Measurements from ENCODE around the gene WDR88.

Gene WDR88

DNA sequence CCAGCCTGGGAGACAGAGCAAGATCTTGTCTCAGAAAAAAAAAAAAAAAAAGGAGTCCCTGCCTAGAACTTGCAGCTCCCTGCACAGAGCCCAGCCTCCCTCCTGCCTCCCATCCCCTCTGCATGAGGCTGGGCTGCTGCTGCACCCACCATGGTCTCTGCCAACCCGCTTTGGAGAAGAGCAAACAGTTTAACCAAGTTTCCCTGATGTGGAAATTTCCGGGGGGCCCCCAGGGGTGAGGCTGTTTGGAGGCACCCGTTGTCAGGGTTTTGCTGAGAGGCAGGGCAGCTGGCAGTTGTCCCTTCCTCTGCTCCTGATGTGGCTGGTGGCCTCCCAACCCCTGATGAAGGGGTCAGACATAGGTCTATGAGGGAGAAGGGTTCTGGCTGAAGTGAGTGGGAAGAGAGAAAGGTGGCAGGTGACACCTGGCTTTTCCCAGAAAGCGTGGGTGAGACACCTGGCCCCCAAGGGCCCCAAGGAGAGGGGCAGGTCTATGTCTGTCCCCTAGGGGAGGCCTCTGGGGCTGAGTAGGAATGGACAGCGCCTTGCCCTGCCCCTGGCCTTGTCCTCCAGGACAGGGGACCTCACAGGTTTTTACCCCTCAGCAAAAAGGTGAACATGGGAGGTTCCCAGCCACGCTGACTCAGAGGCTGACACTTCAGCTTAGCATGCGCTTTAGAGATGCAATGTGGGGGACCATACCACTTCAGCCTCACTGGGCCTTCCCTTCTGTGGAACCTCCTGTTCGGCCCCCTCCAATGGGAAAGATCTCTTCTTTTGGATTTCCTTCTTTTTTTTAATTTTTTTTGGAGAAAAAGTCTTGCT is 67.7 kb downstream of the WDR88 start:
- ATAC-seq (replicated peaks), result no peak
- Mint-ChIP-seq H3K36me3 (ENCODE audit: insufficient read depth) (no peaks in the 10 kb centered on the region), H3K9me3 (no peaks in the 10 kb centered on the region), H3K27me3 (peaks cover 9 to 29% of the 10 kb centered on the region in 2 donors), H3K4me3 (no peak overlapping the region), H3K4me1 (ENCODE audit: low read depth in 2 of 2) (peaks cover 0 to 4% of the 10 kb centered on the region in 2 donors), H3K27ac (no peak overlapping the region)
- DNase-seq, result no peak

DNA sequence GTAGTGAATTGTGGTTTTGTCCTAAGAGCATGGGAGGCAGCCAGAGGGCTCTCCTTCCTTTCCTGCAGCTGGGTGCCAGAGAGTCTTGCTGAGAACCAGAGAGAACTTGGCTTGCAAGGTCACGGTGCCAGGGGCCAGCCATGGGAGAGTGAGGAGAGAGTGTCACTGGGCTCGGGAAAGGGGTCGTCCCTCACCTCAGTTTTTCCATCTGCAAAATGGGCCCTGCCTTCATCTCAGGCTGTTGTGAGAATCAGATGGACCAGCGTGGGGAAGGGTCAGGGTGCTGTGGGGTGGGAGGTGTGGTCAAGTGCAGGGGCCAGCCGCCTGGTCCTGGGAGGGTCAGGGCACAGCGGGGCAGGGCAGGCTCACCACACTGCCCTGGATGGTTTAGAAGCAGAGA is 69.6 kb downstream of the WDR88 start:
- no peak for DNase-seq
- Mint-ChIP-seq H3K27me3 (peaks cover 0 to 15% of the 10 kb centered on the region in 2 donors), H3K36me3 (ENCODE audit: insufficient read depth) (no peaks in the 10 kb centered on the region), H3K4me3 (no peak overlapping the region), H3K4me1 (ENCODE audit: low read depth in 2 of 2) (peaks cover 0 to 4% of the 10 kb centered on the region in 2 donors), H3K9me3 (no peaks in the 10 kb centered on the region), H3K27ac (no peak overlapping the region)
- ATAC-seq (replicated peaks), result no peak

DNA sequence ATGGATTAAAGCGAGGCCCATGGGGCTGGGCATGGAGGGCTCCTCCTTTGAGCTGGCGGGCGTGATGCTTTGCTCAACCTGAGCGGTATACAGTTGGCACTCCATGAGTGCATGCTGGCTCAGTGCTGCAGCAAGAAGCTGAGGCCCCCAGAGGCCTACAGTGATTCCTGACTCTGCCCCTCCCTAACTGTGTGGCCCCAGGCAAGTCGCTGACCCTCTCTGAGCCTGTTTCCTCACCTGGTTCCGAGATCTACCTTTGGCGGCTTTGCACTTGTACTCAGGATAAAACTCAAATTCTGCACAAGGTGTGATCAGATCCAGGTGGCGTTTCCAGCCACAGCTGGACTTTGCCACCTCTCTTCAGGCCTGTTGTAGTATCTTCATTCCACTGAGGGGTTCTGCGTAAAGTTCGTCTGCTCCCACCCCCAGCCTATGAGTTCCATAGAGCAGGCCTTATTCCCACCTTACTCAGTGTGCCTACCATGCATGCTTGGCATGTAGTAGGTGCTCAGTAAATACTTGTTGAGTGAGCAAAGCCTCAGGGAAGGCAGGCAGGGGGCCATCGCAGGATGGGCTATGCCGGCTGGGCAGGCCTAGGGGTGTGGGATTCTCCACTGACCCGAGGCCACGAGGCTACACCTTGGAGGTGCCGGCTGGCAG is 70.1 kb downstream of the WDR88 start:
- peaks cover 0 to 2% of the 10 kb centered on the region in 2 donors for H3K4me1 Mint-ChIP-seq (ENCODE audit: low read depth in 2 of 2)
- no peak overlapping the region for H3K4me3 Mint-ChIP-seq
- no peak for ATAC-seq (replicated peaks)
- H3K27ac Mint-ChIP-seq, result no peak overlapping the region
- no peaks in the 10 kb centered on the region for H3K36me3 Mint-ChIP-seq (ENCODE audit: insufficient read depth)
- H3K9me3 Mint-ChIP-seq, result no peaks in the 10 kb centered on the region
- no peak for DNase-seq
- H3K27me3 Mint-ChIP-seq, result peaks cover 0 to 10% of the 10 kb centered on the region in 2 donors

DNA sequence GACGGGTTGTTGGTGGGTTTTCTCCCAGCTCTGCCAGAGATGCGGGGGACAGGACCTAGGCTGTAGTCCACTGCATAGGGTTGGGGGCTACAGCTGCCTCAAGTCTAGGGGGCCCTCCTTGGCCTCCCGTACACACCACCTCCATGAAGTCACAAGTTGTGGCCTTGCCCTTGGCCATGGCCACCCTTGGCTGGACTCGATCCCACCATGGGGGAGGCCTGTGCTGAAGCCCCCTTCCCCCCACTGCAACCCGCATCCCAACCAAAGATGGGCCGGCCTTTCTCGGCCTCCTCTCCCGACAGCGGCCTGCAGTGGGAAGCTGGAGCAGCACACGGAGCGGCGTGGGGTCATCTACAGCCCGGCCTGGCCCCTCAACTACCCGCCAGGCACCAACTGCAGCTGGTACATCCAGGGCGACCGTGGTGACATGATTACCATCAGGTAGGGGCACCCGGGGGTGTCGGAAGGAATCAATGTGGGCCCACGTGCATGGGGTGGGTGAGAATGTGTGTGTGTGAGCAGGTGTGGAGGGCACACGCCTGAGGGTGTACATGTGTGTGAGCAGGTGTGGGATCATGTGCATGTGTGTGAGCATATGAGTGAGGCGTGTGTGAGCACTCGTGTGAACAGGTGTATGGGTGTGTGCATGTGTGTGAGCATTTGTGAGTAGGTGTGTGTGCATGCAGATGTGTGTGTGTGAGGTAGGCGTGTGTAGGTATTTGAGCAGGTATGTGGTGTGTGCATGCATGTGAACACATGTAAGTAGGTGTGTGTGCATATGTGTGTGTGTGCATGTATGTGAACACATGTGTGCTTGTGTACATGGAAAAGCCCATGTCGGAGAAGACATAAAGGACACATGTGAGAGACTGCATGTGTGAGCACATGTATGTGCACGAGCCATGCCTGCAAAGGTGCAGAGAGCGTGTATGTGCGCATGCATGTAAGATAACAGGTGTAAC is 70.9 kb downstream of the WDR88 start:
- no peak overlapping the region for H3K27ac Mint-ChIP-seq
- ATAC-seq (replicated peaks) (no peak), DNase-seq (no peak)
- no peaks in the 10 kb centered on the region for H3K36me3 Mint-ChIP-seq (ENCODE audit: insufficient read depth)
- no peaks in the 10 kb centered on the region for H3K9me3 Mint-ChIP-seq
- no peak overlapping the region for H3K4me3 Mint-ChIP-seq
- H3K27me3 Mint-ChIP-seq, result peaks cover 0 to 6% of the 10 kb centered on the region in 2 donors
- no peaks in the 10 kb centered on the region for H3K4me1 Mint-ChIP-seq (ENCODE audit: low read depth in 2 of 2)

DNA sequence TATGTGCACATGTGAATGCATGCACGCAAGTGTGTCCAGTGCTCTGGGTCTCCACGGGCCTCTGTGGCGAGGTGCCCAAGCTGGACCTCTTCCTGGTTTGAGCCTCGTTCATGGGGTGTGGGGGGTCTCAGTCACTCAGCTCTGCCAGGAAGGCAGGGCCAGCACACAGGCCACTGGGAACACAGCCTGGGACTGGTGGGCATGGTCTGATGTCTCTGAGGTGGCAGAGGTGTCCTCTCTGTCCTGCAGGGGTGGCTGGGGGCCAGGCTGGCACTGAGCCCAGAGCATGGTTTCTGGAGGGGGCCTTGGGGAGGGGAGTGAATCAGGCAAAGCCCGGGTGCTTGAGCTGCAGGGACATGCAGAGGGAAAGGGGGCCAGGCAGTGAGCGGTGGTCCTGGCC is 71.6 kb downstream of the WDR88 start:
- Mint-ChIP-seq H3K27ac (no peak overlapping the region), H3K9me3 (no peaks in the 10 kb centered on the region), H3K4me3 (no peak overlapping the region), H3K36me3 (ENCODE audit: insufficient read depth) (no peaks in the 10 kb centered on the region), H3K4me1 (ENCODE audit: low read depth in 2 of 2) (no peaks in the 10 kb centered on the region), H3K27me3 (peaks cover 0 to 6% of the 10 kb centered on the region in 2 donors)
- DNase-seq, result no peak
- no peak for ATAC-seq (replicated peaks)

DNA sequence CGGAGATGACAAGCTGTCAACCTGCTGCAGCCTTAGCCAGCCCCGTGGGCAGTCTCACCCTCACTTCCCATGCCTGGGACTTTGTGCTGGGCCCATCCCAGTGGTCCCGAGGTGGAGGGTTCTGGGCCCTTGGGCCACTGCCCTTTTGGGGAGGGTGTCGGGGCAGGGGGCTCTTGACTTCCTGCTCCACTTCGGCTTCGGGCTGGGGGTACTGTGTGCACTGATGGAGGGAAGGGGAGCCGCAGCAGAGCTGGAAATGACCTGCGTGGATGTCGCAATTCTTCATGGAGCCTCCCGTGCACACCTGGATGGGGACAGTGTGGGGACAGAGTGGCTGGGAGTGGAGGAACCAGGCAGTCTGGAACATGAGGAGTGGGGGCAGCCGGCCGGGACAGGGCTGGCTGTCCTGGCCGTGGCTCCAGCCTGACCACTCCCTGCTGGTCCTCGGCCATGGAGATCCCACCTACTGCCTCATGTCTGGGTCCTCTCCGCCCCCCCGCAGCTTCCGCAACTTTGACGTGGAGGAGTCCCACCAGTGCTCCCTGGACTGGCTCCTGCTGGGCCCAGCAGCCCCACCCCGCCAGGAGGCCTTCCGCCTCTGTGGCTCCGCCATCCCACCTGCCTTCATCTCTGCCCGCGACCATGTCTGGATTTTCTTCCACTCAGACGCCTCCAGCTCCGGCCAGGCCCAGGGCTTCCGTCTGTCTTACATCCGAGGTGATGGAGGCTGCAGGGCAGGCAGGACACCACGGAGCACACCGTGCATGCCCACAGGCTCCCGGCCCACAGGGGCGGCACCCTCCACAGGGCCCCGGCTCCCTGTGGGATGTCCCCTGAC is 72.4 kb downstream of the WDR88 start:
- Mint-ChIP-seq H3K4me1 (ENCODE audit: low read depth in 2 of 2) (no peaks in the 10 kb centered on the region), H3K36me3 (ENCODE audit: insufficient read depth) (no peaks in the 10 kb centered on the region), H3K9me3 (no peaks in the 10 kb centered on the region), H3K27me3 (peaks cover 0 to 6% of the 10 kb centered on the region in 2 donors), H3K4me3 (no peak overlapping the region), H3K27ac (no peak overlapping the region)
- ATAC-seq (replicated peaks) (no peak), DNase-seq (no peak)

DNA sequence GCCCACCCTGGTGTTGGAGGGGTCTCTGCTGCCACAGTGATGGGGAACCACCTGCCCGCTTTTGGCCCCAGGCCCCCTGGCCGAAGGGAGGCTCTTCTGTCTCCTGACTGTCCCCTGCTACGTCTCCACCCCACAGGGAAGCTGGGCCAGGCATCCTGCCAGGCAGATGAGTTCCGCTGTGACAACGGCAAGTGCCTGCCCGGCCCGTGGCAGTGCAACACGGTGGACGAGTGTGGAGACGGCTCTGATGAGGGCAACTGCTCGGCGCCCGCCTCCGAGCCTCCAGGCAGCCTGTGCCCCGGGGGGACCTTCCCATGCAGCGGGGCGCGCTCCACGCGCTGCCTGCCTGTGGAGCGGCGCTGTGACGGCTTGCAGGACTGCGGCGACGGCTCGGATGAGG is 73.2 kb downstream of the WDR88 start:
- H3K4me3 Mint-ChIP-seq, result no peak overlapping the region
- DNase-seq, result no peak

DNA sequence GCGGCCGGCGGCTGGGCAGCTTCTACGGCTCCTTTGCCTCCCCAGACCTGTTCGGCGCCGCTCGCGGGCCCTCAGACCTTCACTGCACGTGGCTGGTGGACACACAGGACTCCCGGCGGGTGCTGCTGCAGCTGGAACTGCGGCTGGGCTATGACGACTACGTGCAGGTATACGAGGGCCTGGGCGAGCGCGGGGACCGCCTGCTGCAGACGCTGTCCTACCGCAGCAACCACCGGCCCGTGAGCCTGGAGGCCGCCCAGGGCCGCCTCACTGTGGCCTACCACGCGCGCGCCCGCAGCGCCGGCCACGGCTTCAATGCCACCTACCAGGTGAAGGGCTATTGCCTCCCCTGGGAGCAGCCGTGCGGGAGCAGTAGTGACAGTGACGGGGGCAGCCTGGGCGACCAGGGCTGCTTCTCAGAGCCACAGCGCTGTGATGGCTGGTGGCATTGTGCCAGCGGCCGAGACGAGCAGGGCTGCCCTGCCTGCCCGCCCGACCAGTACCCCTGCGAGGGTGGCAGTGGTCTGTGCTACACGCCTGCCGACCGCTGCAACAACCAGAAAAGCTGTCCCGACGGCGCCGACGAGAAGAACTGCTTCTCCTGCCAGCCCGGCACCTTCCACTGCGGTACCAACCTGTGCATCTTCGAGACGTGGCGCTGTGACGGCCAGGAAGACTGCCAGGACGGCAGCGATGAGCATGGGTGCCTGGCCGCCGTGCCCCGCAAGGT is 73.8 kb downstream of the WDR88 start:
- no peak overlapping the region for H3K4me3 Mint-ChIP-seq
- H3K27ac Mint-ChIP-seq, result no peak overlapping the region
- DNase-seq (no peak), ATAC-seq (replicated peaks) (no peak)
- H3K36me3 Mint-ChIP-seq (ENCODE audit: insufficient read depth), result no peaks in the 10 kb centered on the region
- H3K4me1 Mint-ChIP-seq (ENCODE audit: low read depth in 2 of 2), result no peaks in the 10 kb centered on the region
- H3K9me3 Mint-ChIP-seq, result no peaks in the 10 kb centered on the region
- peaks cover 0 to 7% of the 10 kb centered on the region in 2 donors for H3K27me3 Mint-ChIP-seq

More for the DNA sequence above, 73.2 kb downstream of the WDR88 start:
- H3K27ac Mint-ChIP-seq, result no peak overlapping the region
- no peaks in the 10 kb centered on the region for H3K9me3 Mint-ChIP-seq
- H3K27me3 Mint-ChIP-seq, result peaks cover 0 to 6% of the 10 kb centered on the region in 2 donors
- no peak for ATAC-seq (replicated peaks)
- H3K4me1 Mint-ChIP-seq (ENCODE audit: low read depth in 2 of 2), result no peaks in the 10 kb centered on the region
- H3K36me3 Mint-ChIP-seq (ENCODE audit: insufficient read depth), result no peaks in the 10 kb centered on the region

DNA sequence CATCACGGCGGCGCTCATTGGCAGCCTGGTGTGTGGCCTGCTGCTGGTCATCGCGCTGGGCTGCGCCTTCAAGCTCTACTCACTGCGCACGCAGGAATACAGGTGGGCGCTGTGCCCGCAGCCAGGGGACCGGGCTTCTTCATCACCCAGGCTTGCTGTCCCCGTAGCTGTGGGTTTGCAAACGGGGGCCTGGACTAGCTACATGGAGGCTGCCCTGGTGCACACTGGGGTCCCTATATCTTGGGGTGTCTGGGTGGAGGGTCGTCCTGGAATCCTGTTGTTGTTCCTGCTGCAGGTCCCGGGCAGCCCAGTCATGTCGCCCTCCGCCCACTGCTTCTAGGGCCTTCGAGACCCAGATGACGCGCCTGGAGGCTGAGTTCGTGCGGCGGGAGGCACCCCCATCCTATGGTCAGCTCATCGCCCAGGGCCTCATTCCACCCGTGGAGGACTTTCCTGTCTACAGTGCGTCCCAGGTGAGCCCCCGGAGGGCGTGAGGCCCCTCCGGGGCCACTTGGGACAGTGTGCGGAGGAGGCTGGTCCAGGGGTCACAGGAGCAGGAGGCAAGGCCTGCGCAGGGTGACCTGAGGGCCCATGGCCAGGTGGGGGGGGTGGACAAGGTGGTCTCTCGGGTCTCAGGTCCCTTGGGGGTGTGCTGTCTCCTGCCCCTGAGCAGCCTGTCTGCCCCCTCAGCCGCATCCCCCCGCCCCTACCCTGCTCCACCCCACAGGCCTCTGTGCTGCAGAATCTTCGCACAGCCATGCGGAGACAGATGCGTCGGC is 74.5 kb downstream of the WDR88 start:
- Mint-ChIP-seq H3K27ac (no peak overlapping the region), H3K4me1 (ENCODE audit: low read depth in 2 of 2) (no peaks in the 10 kb centered on the region), H3K9me3 (no peaks in the 10 kb centered on the region), H3K36me3 (ENCODE audit: insufficient read depth) (no peaks in the 10 kb centered on the region), H3K27me3 (peaks cover 0 to 9% of the 10 kb centered on the region in 2 donors), H3K4me3 (no peak overlapping the region)
- no peak for DNase-seq
- no peak for ATAC-seq (replicated peaks)

DNA sequence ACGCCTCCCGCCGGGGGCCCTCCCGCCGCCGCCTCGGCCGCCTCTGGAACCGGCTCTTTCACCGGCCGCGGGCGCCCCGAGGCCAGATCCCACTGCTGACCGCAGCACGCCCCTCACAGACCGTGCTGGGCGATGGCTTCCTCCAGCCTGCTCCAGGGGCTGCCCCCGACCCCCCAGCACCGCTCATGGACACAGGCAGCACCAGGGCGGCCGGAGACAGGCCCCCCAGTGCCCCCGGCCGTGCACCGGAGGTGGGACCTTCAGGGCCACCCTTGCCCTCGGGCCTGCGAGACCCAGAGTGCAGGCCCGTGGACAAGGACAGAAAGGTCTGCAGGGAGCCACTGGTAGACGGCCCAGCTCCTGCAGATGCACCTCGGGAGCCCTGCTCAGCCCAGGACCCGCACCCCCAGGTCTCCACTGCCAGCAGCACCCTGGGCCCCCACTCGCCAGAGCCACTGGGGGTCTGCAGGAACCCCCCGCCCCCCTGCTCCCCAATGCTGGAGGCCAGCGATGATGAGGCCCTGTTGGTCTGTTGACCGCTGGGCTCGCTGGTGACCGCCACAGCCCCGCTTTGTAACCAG is 75.2 kb downstream of the WDR88 start:
- ATAC-seq (replicated peaks), result no peak
- H3K4me3 Mint-ChIP-seq, result no peak overlapping the region
- peaks cover 0 to 9% of the 10 kb centered on the region in 2 donors for H3K27me3 Mint-ChIP-seq
- DNase-seq, result no peak
- H3K4me1 Mint-ChIP-seq (ENCODE audit: low read depth in 2 of 2), result no peaks in the 10 kb centered on the region
- H3K27ac Mint-ChIP-seq, result no peak overlapping the region
- no peaks in the 10 kb centered on the region for H3K9me3 Mint-ChIP-seq
- no peaks in the 10 kb centered on the region for H3K36me3 Mint-ChIP-seq (ENCODE audit: insufficient read depth)

DNA sequence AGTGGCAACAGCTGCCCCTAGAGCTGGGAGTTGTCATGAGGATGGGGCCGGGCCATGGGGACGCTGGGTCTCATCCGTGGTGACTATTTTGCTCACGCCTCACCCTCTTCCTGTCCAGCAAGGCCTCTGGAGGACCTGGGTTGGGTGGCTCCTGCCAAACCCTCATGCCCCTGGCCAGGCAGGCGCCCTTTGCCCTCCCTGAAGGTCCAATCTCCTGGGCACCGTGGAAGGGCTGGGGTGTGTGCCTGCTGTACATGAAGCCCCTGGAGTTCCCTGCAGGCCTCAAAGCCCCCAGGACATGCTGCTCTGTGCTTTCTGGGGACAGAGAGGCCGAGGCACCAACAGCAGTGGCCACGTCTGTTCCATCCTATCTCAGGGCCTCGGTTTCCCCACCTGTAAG is 76.0 kb downstream of the WDR88 start:
- no peak overlapping the region for H3K4me3 Mint-ChIP-seq
- ATAC-seq (replicated peaks), result no peak
- no peak overlapping the region for H3K27ac Mint-ChIP-seq
- H3K4me1 Mint-ChIP-seq (ENCODE audit: low read depth in 2 of 2), result no peaks in the 10 kb centered on the region
- H3K27me3 Mint-ChIP-seq, result peaks cover 0 to 9% of the 10 kb centered on the region in 2 donors
- no peak for DNase-seq
- no peaks in the 10 kb centered on the region for H3K9me3 Mint-ChIP-seq
- no peaks in the 10 kb centered on the region for H3K36me3 Mint-ChIP-seq (ENCODE audit: insufficient read depth)

All from effector memory CD8-positive, alpha-beta T cell (primary cell).